ENCODE data around the gene TECR. TPM values are rescaled to one million over a fixed set of nuclear protein-coding genes. Genes with fewer than 3 reads are reported as not detected.

The TECR gene
- total and polyA plus RNA-seq, 9 of the 15 experiments (the other 6 are each of a cell fraction or from before 2014, with no cell fraction given) = 29.3 to 211 (median 81.4) TPM

GRCh38 chr19:14496029-14496833 is 33.2 kb upstream of the TECR start, which contains the start of gene GIPC1 (continued):
- TF ChIP-seq PML (IDR thresholded peaks at IDR 0.05; ENCODE audit: low read length) (no peak), MTA3 (IDR thresholded peaks at IDR 0.05; ENCODE audit: borderline replicate concordance) (peak; percentile 84; the same call in 1 of the 2 replicates), CREB5 (CRISPR knock-in tag; IDR thresholded peaks at IDR 0.05) (no peak), BRD4 (IDR thresholded peaks at IDR 0.05) (no peak), PATZ1 (CRISPR knock-in tag; IDR thresholded peaks at IDR 0.05; ENCODE audit: borderline replicate concordance) (no peak), ZNF124 (CRISPR knock-in tag; IDR thresholded peaks at IDR 0.05) (no peak), ZNF518B (CRISPR knock-in tag; IDR thresholded peaks at IDR 0.05) (no peak), E4F1 (CRISPR knock-in tag; IDR thresholded peaks at IDR 0.05; ENCODE audit: borderline replicate concordance) (no peak), RNF219 (CRISPR knock-in tag; IDR thresholded peaks at IDR 0.05) (no peak), WHSC1 (IDR thresholded peaks at IDR 0.05; ENCODE audit: low read length) (no peak), PHF8 (IDR thresholded peaks at IDR 0.05; ENCODE audit: borderline replicate concordance, low read length) (no peak; the same call in 1 of the 2 replicates), PRMT5 (CRISPR knock-in tag; IDR thresholded peaks at IDR 0.05) (no peak), HIVEP1 (CRISPR knock-in tag; IDR thresholded peaks at IDR 0.05) (no peak), BRCA1 (IDR thresholded peaks at IDR 0.05) (no peak), BRCA1 (CRISPR knock-in tag; IDR thresholded peaks at IDR 0.05) (no peak), FOXJ2 (tag; IDR thresholded peaks at IDR 0.05) (no peak; the same call in 1 of the 2 replicates)
